ENCODE results near the gene TNP2.

The TNP2 gene

GRCh38 chr16:11255737-11256660, 13.1 kb downstream of the TNP2 start, which contains the start of gene SOCS1:
TSS of gene SOCS1 (minus strand) at chr16:11256204. CDS start at chr16:11255478, 726 bp downstream.
- DNase-seq (ENCODE audit: low read depth): peak; percentile 53

- no peak for DNase-seq (ENCODE audit: low read depth)
Measured at GRCh38 chr16:11254913-11255736, 14.0 kb downstream of the TNP2 start.

- DNase-seq (ENCODE audit: low read depth): no peak
Measured at GRCh38 chr16:11253995-11254912, 14.9 kb downstream of the TNP2 start.

- DNase-seq (ENCODE audit: low read depth): no peak
Measured at GRCh38 chr16:11253009-11253994, 15.8 kb downstream of the TNP2 start.

- no peak for DNase-seq (ENCODE audit: low read depth)
Measured at GRCh38 chr16:11252482-11252931, 16.6 kb downstream of the TNP2 start.

GRCh38 chr16:11251525-11252481, 17.3 kb downstream of the TNP2 start:
- no peak for DNase-seq (ENCODE audit: low read depth)

- no peak for DNase-seq (ENCODE audit: low read depth)
Measured at GRCh38 chr16:11250786-11251524, 18.2 kb downstream of the TNP2 start.

- no peak for DNase-seq (ENCODE audit: low read depth)
Measured at GRCh38 chr16:11250091-11250785, 18.9 kb downstream of the TNP2 start.

GRCh38 chr16:11249233-11250061, 19.7 kb downstream of the TNP2 start:
- no peak for DNase-seq (ENCODE audit: low read depth)

GRCh38 chr16:11248133-11248532, 21.0 kb downstream of the TNP2 start:
- DNase-seq (ENCODE audit: low read depth): no peak

GRCh38 chr16:11245988-11246387, 23.1 kb downstream of the TNP2 start:
- no peak for DNase-seq (ENCODE audit: low read depth)

- DNase-seq (ENCODE audit: low read depth): no peak
Measured at GRCh38 chr16:11245222-11245737, 23.8 kb downstream of the TNP2 start.

- DNase-seq (ENCODE audit: low read depth): no peak
Measured at GRCh38 chr16:11242658-11243057, 26.5 kb downstream of the TNP2 start.

GRCh38 chr16:11241480-11242204, 27.5 kb downstream of the TNP2 start:
- DNase-seq (ENCODE audit: low read depth): no peak

- DNase-seq (ENCODE audit: low read depth): no peak
Measured at GRCh38 chr16:11240636-11241473, 28.3 kb downstream of the TNP2 start.

Measured in HS-27A (cell line).